CD4-positive, alpha-beta memory T cell (primary cell): ENCODE results near the gene EYS. TPM values are rescaled to one million over a fixed set of nuclear protein-coding genes. Genes with fewer than 3 reads are reported as not detected.

Experiments used
- CTCF ChIA-PET: fragments of 350-600 bp; sonication (Branson Sonifier 250); formaldehyde crosslinking; loops from one replicate; lab custom pipeline; 2021; ENCODE audit warnings: inconsistent platforms; ENCODE audit not compliant: partially characterized antibody; lab: Charles Lee
- POLR2A ChIA-PET: fragments of 350-600 bp; sonication (Branson Sonifier 250); formaldehyde crosslinking; loops from one replicate; lab custom pipeline; 2021; ENCODE audit not compliant: partially characterized antibody; lab: Charles Lee
- DNase-seq, 5 donors: peaks; one replicate each; pipeline versions ENCODE4 v3.0.0 to v3.0.0-alpha.2; 2020 to 2022; ENCODE audit warnings: mixed read lengths in 1 of 5
- H3K27ac ChIP-seq: one replicate; pipeline ENCODE4 v1.7.0; 2013; ENCODE audit warnings: low read depth, low read length
- H3K27me3 ChIP-seq: 2 replicates; pipeline ENCODE4 v1.7.0; 2013; ENCODE audit warnings: mild to moderate bottlenecking, low read length, moderate library complexity; ENCODE audit not compliant: insufficient read depth
- H3K36me3 ChIP-seq: 2 replicates; pipeline ENCODE4 v1.7.0; 2013; ENCODE audit warnings: mild to moderate bottlenecking, low read length, moderate library complexity; ENCODE audit not compliant: insufficient read depth
- H3K4me1 ChIP-seq: 2 replicates; pipeline ENCODE4 v1.7.0; 2013; ENCODE audit warnings: mild to moderate bottlenecking, low read length, moderate library complexity; ENCODE audit not compliant: insufficient read depth
- H3K4me3 ChIP-seq, 2 donors: one replicate each; pipeline ENCODE4 v1.7.0; 2013; ENCODE audit warnings: low read length in 2 of 2, mild to moderate bottlenecking in 1 of 2
- H3K9me3 ChIP-seq, 2 donors: one replicate each; pipeline ENCODE4 v1.7.0; 2013; ENCODE audit warnings: low read length in 2 of 2, control low read depth in 1 of 2; ENCODE audit not compliant: control insufficient read depth in 1 of 2
- H3K27ac Mint-ChIP-seq, 7 donors: one replicate each; pipeline ENCODE4 v1.8.0; 2020 to 2021; ENCODE audit warnings: mixed read lengths in 7 of 7, mild to moderate bottlenecking in 6 of 7, inconsistent platforms in 3 of 7, moderate library complexity in 3 of 7
- H3K27me3 Mint-ChIP-seq, 2 donors: one replicate each; pipeline ENCODE4 v1.8.0; 2020 to 2021; ENCODE audit warnings: mixed read lengths in 2 of 2
- H3K36me3 Mint-ChIP-seq, 2 donors: one replicate each; pipeline ENCODE4 v1.8.0; 2020 to 2021; ENCODE audit warnings: mixed read lengths in 2 of 2, inconsistent platforms in 1 of 2, mild to moderate bottlenecking in 1 of 2
- H3K4me1 Mint-ChIP-seq, 4 donors: one replicate each; pipeline ENCODE4 v1.8.0; 2020 to 2021; ENCODE audit warnings: mixed read lengths in 4 of 4, mild to moderate bottlenecking in 1 of 4
- H3K4me3 Mint-ChIP-seq, 8 donors: one replicate each; pipeline ENCODE4 v1.8.0; 2020 to 2021; ENCODE audit warnings: mixed read lengths in 8 of 8, mild to moderate bottlenecking in 7 of 8, moderate library complexity in 6 of 8, inconsistent platforms in 3 of 8
- H3K9me3 Mint-ChIP-seq, 8 donors: one replicate each; pipeline ENCODE4 v1.8.0; 2020 to 2021; ENCODE audit warnings: mixed read lengths in 8 of 8, mild to moderate bottlenecking in 5 of 8, inconsistent platforms in 3 of 8, moderate library complexity in 1 of 8
- intact Hi-C: fragments of 100-400 bp; cut with micrococcal nuclease; formaldehyde crosslinking; loops from one replicate; pipeline ENCODE4 v1.15.1; 2023
- polyA plus RNA-seq, 2 donors: library from polyadenylated mRNA; unstranded; fragments of 300-500 nt; fragmentation: Illumina TruSeq; gene quantifications; one replicate each; pipeline ENCODE4 v1.2.3, GENCODE V29; 2021
- total RNA-seq, 2 experiments: library from RNA; stranded (reverse); gene quantifications; one replicate each; pipeline ENCODE4 v1.2.3, GENCODE V29; 2021

Gene EYS
- total and polyA plus RNA-seq, 4 experiments from 2014 or later, result 0.17 to 0.20 TPM; not detected in 2

GRCh38 chr6:64334636-64335035 is 1372.4 kb downstream of the EYS start:
- Histone ChIP-seq H3K27ac (no peak overlapping the region), H3K27me3 (no peaks in the 10 kb centered on the region), H3K36me3 (no peaks in the 10 kb centered on the region), H3K9me3 (no peaks in the 10 kb centered on the region), H3K4me1 (no peaks in the 10 kb centered on the region), H3K4me3 (no peak overlapping the region)
- no peaks in the 10 kb centered on the region for H3K27me3 Mint-ChIP-seq
- ChIA-PET CTCF (no interaction called here), POLR2A (no interaction called here)
- H3K4me3 Mint-ChIP-seq, result no peak overlapping the region
- no peak overlapping the region for H3K27ac Mint-ChIP-seq
- intact Hi-C loops, result no loop called here
- no peaks in the 10 kb centered on the region for H3K36me3 Mint-ChIP-seq
- no peak for DNase-seq
- no peaks in the 10 kb centered on the region for H3K4me1 Mint-ChIP-seq
- H3K9me3 Mint-ChIP-seq, result peaks cover 3 to 26% (median 6%) of the 10 kb centered on the region in 8 donors

GRCh38 chr6:64330694-64331307 is 1376.2 kb downstream of the EYS start:
- H3K9me3 ChIP-seq, result no peaks in the 10 kb centered on the region
- intact Hi-C loops, result no loop called here
- no peaks in the 10 kb centered on the region for H3K27me3 ChIP-seq
- no peak overlapping the region for H3K4me3 ChIP-seq
- H3K4me1 ChIP-seq, result no peaks in the 10 kb centered on the region
- peaks cover 2 to 25% (median 11%) of the 10 kb centered on the region in 8 donors for H3K9me3 Mint-ChIP-seq
- ChIA-PET POLR2A (no interaction called here), CTCF (no interaction called here)
- H3K36me3 Mint-ChIP-seq, result no peaks in the 10 kb centered on the region
- no peaks in the 10 kb centered on the region for H3K4me1 Mint-ChIP-seq
- no peak overlapping the region for H3K27ac Mint-ChIP-seq
- H3K27me3 Mint-ChIP-seq, result no peaks in the 10 kb centered on the region
- no peak for DNase-seq
- H3K36me3 ChIP-seq, result no peaks in the 10 kb centered on the region
- no peak overlapping the region for H3K27ac ChIP-seq
- H3K4me3 Mint-ChIP-seq, result no peak overlapping the region

- Histone ChIP-seq H3K27ac (no peak overlapping the region), H3K9me3 (no peaks in the 10 kb centered on the region), H3K27me3 (no peaks in the 10 kb centered on the region), H3K36me3 (no peaks in the 10 kb centered on the region), H3K4me3 (no peak overlapping the region), H3K4me1 (no peaks in the 10 kb centered on the region)
- Mint-ChIP-seq H3K27me3 (no peaks in the 10 kb centered on the region), H3K9me3 (peaks cover 0 to 23% (median 9%) of the 10 kb centered on the region in 8 donors), H3K4me3 (no peak overlapping the region), H3K27ac (no peak overlapping the region), H3K4me1 (no peaks in the 10 kb centered on the region), H3K36me3 (no peaks in the 10 kb centered on the region)
- ChIA-PET POLR2A (no interaction called here), CTCF (no interaction called here)
- DNase-seq, result no peak
- intact Hi-C loops, result no loop called here
These were observed 1380.1 kb downstream of the EYS start for GRCh38 chr6:64326939-64327338.

- DNase-seq, result no peak
- Histone ChIP-seq H3K9me3 (no peaks in the 10 kb centered on the region), H3K4me1 (no peaks in the 10 kb centered on the region), H3K27ac (no peak overlapping the region), H3K36me3 (no peaks in the 10 kb centered on the region), H3K4me3 (no peak overlapping the region), H3K27me3 (no peaks in the 10 kb centered on the region)
- Mint-ChIP-seq H3K9me3 (peaks cover 2 to 21% (median 8%) of the 10 kb centered on the region in 8 donors), H3K4me1 (no peaks in the 10 kb centered on the region), H3K27me3 (no peaks in the 10 kb centered on the region), H3K27ac (no peak overlapping the region), H3K36me3 (no peaks in the 10 kb centered on the region), H3K4me3 (no peak overlapping the region)
- intact Hi-C loops, result no loop called here
- POLR2A ChIA-PET, result no interaction called here
- CTCF ChIA-PET, result no interaction called here
These were observed 1381.9 kb downstream of the EYS start for GRCh38 chr6:64325093-64325492.

- no peak overlapping the region for H3K27ac ChIP-seq
- Mint-ChIP-seq H3K4me3 (no peak overlapping the region), H3K4me1 (no peaks in the 10 kb centered on the region), H3K27ac (no peak overlapping the region), H3K9me3 (peaks cover 0 to 25% (median 14%) of the 10 kb centered on the region in 8 donors), H3K27me3 (no peaks in the 10 kb centered on the region), H3K36me3 (no peaks in the 10 kb centered on the region)
- H3K4me3 ChIP-seq, result no peak overlapping the region
- ChIA-PET POLR2A (no interaction called here), CTCF (no interaction called here)
- intact Hi-C loops, result no loop called here
- H3K4me1 ChIP-seq, result no peaks in the 10 kb centered on the region
- H3K27me3 ChIP-seq, result no peaks in the 10 kb centered on the region
- DNase-seq, result no peak
- no peaks in the 10 kb centered on the region for H3K36me3 ChIP-seq
- H3K9me3 ChIP-seq, result no peaks in the 10 kb centered on the region
These were observed 1396.8 kb downstream of the EYS start for GRCh38 chr6:64310214-64310613.

GRCh38 chr6:64301307-64302236 is 1405.5 kb downstream of the EYS start:
- Mint-ChIP-seq H3K27ac (no peak overlapping the region), H3K9me3 (peaks cover 3 to 24% (median 12%) of the 10 kb centered on the region in 8 donors), H3K36me3 (no peaks in the 10 kb centered on the region), H3K4me1 (no peaks in the 10 kb centered on the region), H3K27me3 (no peaks in the 10 kb centered on the region), H3K4me3 (no peak overlapping the region)
- Histone ChIP-seq H3K9me3 (no peaks in the 10 kb centered on the region), H3K4me1 (no peaks in the 10 kb centered on the region), H3K27ac (no peak overlapping the region), H3K27me3 (no peaks in the 10 kb centered on the region), H3K36me3 (no peaks in the 10 kb centered on the region), H3K4me3 (no peak overlapping the region)
- CTCF ChIA-PET, result no interaction called here
- POLR2A ChIA-PET, result no interaction called here
- no peak for DNase-seq
- intact Hi-C loops, result no loop called here

- H3K36me3 Mint-ChIP-seq, result no peaks in the 10 kb centered on the region
- Histone ChIP-seq H3K27ac (no peak overlapping the region), H3K36me3 (no peaks in the 10 kb centered on the region), H3K9me3 (no peaks in the 10 kb centered on the region), H3K4me3 (no peak overlapping the region), H3K27me3 (no peaks in the 10 kb centered on the region), H3K4me1 (no peaks in the 10 kb centered on the region)
- CTCF ChIA-PET, result no interaction called here
- peaks cover 3 to 17% (median 12%) of the 10 kb centered on the region in 8 donors for H3K9me3 Mint-ChIP-seq
- H3K27me3 Mint-ChIP-seq, result no peaks in the 10 kb centered on the region
- no peak overlapping the region for H3K4me3 Mint-ChIP-seq
- intact Hi-C loops, result no loop called here
- POLR2A ChIA-PET, result no interaction called here
- no peak overlapping the region for H3K27ac Mint-ChIP-seq
- H3K4me1 Mint-ChIP-seq, result no peaks in the 10 kb centered on the region
- no peak for DNase-seq
These were observed 1407.8 kb downstream of the EYS start for GRCh38 chr6:64299176-64299575.
